ENCODE results near the gene ZSWIM5. TPM values are rescaled to one million over a fixed set of nuclear protein-coding genes. Genes with fewer than 3 reads are reported as not detected.
"Not testable (repeated sequence)": the region's sequence is repeated elsewhere in the genome, so short reads cannot be mapped to it uniquely, and the experiment has no call there.

Gene ZSWIM5
- total RNA-seq, 1 donor from 2014 or later: 13.2 TPM

GRCh38 chr1:45141247-45142003 is 65.0 kb downstream of the ZSWIM5 start:
- Mint-ChIP-seq H3K9me3 (no peaks in the 10 kb centered on the region), H3K27ac (ENCODE audit: unreplicated experiment) (no peak overlapping the region), H3K27me3 (ENCODE audit: low read depth) (no peaks in the 10 kb centered on the region), H3K4me1 (peaks cover 3% of the 10 kb centered on the region), H3K4me3 (no peak overlapping the region), H3K36me3 (ENCODE audit: low read depth) (no peaks in the 10 kb centered on the region)
- TF ChIP-seq CTCF (conservative IDR thresholded peaks at IDR 0.05): no peak
- no peak for DNase-seq (ENCODE audit: low read depth, low spot score)

- peaks cover 10% of the 10 kb centered on the region for H3K4me1 Mint-ChIP-seq
These were observed 69.4 kb downstream of the ZSWIM5 start for GRCh38 chr1:45136984-45137383.

GRCh38 chr1:45135316-45135715 is 71.1 kb downstream of the ZSWIM5 start:
- H3K27ac Mint-ChIP-seq (ENCODE audit: unreplicated experiment): no peak overlapping the region
- DNase-seq (ENCODE audit: low read depth, low spot score): no peak
- TF ChIP-seq CTCF (conservative IDR thresholded peaks at IDR 0.05): no peak
- peaks cover 11% of the 10 kb centered on the region for H3K4me1 Mint-ChIP-seq
- no peaks in the 10 kb centered on the region for H3K36me3 Mint-ChIP-seq (ENCODE audit: low read depth)
- H3K27me3 Mint-ChIP-seq (ENCODE audit: low read depth): no peaks in the 10 kb centered on the region
- H3K9me3 Mint-ChIP-seq: no peaks in the 10 kb centered on the region
- H3K4me3 Mint-ChIP-seq: no peak overlapping the region

More at GRCh38 chr1:45136984-45137383, 69.4 kb downstream of the ZSWIM5 start:
- Mint-ChIP-seq H3K27me3 (ENCODE audit: low read depth) (no peaks in the 10 kb centered on the region), H3K9me3 (no peaks in the 10 kb centered on the region), H3K36me3 (ENCODE audit: low read depth) (no peaks in the 10 kb centered on the region), H3K27ac (ENCODE audit: unreplicated experiment) (no peak overlapping the region), H3K4me3 (no peak overlapping the region)
- no peak for DNase-seq (ENCODE audit: low read depth, low spot score)
- no peak for TF ChIP-seq CTCF (conservative IDR thresholded peaks at IDR 0.05)

- Mint-ChIP-seq H3K4me1 (peaks cover 14% of the 10 kb centered on the region), H3K27ac (ENCODE audit: unreplicated experiment) (no peak overlapping the region), H3K27me3 (ENCODE audit: low read depth) (no peaks in the 10 kb centered on the region), H3K9me3 (no peaks in the 10 kb centered on the region), H3K36me3 (ENCODE audit: low read depth) (no peaks in the 10 kb centered on the region), H3K4me3 (no peak overlapping the region)
- DNase-seq (ENCODE audit: low read depth, low spot score): no peak
- TF ChIP-seq CTCF (conservative IDR thresholded peaks at IDR 0.05): no peak
These were observed 71.9 kb downstream of the ZSWIM5 start for GRCh38 chr1:45134461-45134873.

GRCh38 chr1:45132719-45133118 is 73.7 kb downstream of the ZSWIM5 start:
- H3K4me3 Mint-ChIP-seq; H3K27me3 Mint-ChIP-seq (ENCODE audit: low read depth); H3K9me3 Mint-ChIP-seq; H3K36me3 Mint-ChIP-seq (ENCODE audit: low read depth); H3K27ac Mint-ChIP-seq (ENCODE audit: unreplicated experiment); DNase-seq (ENCODE audit: low read depth, low spot score): not testable (repeated sequence)
- H3K4me1 Mint-ChIP-seq: peaks cover 14% of the 10 kb centered on the region

- H3K36me3 Mint-ChIP-seq (ENCODE audit: low read depth): no peaks in the 10 kb centered on the region
- DNase-seq (ENCODE audit: low read depth, low spot score): no peak
- no peak for TF ChIP-seq CTCF (conservative IDR thresholded peaks at IDR 0.05)
- H3K27me3 Mint-ChIP-seq (ENCODE audit: low read depth): no peaks in the 10 kb centered on the region
- no peak overlapping the region for H3K4me3 Mint-ChIP-seq
- H3K9me3 Mint-ChIP-seq: no peaks in the 10 kb centered on the region
- H3K27ac Mint-ChIP-seq (ENCODE audit: unreplicated experiment): no peak overlapping the region
- no peaks in the 10 kb centered on the region for H3K4me1 Mint-ChIP-seq
These were observed 83.0 kb downstream of the ZSWIM5 start for GRCh38 chr1:45123358-45123757.

Measured in neural crest cell (in vitro differentiated cells).